ENCODE results near the gene PPP3CA. TPM values are rescaled to one million over a fixed set of nuclear protein-coding genes. Genes with fewer than 3 reads are reported as not detected.

Gene PPP3CA
- total and polyA plus RNA-seq, 2 of the 8 experiments (the other 6 are each of a cell fraction or from before 2014, with no cell fraction given): 7.9 to 35.0 TPM

DNA sequence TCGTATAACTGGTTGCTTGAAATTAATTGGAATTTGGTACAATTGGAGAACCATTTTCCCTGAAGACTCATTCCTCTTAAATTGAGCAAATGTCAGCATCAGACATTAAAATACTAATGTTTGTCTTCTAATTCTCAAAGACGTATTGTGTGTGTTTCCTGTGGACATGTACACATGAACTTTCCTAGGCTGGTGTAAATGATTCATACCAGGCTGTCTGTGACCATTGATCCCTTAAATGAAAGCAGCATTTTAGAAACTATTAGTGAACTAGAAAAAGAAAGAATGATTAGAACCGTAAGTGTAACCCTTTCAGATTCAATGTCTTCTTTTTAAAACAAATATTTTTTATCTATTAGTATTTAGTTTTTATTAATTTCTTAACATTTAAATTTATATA lies 332.9 kb downstream of the PPP3CA start (continued):
- TF ChIP-seq, protein P1, sequence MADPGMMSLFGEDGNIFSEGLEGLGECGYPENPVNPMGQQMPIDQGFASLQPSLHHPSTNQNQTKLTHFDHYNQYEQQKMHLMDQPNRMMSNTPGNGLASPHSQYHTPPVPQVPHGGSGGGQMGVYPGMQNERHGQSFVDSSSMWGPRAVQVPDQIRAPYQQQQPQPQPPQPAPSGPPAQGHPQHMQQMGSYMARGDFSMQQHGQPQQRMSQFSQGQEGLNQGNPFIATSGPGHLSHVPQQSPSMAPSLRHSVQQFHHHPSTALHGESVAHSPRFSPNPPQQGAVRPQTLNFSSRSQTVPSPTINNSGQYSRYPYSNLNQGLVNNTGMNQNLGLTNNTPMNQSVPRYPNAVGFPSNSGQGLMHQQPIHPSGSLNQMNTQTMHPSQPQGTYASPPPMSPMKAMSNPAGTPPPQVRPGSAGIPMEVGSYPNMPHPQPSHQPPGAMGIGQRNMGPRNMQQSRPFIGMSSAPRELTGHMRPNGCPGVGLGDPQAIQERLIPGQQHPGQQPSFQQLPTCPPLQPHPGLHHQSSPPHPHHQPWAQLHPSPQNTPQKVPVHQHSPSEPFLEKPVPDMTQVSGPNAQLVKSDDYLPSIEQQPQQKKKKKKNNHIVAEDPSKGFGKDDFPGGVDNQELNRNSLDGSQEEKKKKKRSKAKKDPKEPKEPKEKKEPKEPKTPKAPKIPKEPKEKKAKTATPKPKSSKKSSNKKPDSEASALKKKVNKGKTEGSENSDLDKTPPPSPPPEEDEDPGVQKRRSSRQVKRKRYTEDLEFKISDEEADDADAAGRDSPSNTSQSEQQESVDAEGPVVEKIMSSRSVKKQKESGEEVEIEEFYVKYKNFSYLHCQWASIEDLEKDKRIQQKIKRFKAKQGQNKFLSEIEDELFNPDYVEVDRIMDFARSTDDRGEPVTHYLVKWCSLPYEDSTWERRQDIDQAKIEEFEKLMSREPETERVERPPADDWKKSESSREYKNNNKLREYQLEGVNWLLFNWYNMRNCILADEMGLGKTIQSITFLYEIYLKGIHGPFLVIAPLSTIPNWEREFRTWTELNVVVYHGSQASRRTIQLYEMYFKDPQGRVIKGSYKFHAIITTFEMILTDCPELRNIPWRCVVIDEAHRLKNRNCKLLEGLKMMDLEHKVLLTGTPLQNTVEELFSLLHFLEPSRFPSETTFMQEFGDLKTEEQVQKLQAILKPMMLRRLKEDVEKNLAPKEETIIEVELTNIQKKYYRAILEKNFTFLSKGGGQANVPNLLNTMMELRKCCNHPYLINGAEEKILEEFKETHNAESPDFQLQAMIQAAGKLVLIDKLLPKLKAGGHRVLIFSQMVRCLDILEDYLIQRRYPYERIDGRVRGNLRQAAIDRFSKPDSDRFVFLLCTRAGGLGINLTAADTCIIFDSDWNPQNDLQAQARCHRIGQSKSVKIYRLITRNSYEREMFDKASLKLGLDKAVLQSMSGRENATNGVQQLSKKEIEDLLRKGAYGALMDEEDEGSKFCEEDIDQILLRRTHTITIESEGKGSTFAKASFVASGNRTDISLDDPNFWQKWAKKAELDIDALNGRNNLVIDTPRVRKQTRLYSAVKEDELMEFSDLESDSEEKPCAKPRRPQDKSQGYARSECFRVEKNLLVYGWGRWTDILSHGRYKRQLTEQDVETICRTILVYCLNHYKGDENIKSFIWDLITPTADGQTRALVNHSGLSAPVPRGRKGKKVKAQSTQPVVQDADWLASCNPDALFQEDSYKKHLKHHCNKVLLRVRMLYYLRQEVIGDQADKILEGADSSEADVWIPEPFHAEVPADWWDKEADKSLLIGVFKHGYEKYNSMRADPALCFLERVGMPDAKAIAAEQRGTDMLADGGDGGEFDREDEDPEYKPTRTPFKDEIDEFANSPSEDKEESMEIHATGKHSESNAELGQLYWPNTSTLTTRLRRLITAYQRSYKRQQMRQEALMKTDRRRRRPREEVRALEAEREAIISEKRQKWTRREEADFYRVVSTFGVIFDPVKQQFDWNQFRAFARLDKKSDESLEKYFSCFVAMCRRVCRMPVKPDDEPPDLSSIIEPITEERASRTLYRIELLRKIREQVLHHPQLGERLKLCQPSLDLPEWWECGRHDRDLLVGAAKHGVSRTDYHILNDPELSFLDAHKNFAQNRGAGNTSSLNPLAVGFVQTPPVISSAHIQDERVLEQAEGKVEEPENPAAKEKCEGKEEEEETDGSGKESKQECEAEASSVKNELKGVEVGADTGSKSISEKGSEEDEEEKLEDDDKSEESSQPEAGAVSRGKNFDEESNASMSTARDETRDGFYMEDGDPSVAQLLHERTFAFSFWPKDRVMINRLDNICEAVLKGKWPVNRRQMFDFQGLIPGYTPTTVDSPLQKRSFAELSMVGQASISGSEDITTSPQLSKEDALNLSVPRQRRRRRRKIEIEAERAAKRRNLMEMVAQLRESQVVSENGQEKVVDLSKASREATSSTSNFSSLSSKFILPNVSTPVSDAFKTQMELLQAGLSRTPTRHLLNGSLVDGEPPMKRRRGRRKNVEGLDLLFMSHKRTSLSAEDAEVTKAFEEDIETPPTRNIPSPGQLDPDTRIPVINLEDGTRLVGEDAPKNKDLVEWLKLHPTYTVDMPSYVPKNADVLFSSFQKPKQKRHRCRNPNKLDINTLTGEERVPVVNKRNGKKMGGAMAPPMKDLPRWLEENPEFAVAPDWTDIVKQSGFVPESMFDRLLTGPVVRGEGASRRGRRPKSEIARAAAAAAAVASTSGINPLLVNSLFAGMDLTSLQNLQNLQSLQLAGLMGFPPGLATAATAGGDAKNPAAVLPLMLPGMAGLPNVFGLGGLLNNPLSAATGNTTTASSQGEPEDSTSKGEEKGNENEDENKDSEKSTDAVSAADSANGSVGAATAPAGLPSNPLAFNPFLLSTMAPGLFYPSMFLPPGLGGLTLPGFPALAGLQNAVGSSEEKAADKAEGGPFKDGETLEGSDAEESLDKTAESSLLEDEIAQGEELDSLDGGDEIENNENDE (IDR thresholded peaks at IDR 0.05; ENCODE audit: insufficient replicate concordance, low read length): no peak
- TF ChIP-seq KDM1A (IDR thresholded peaks at IDR 0.05; ENCODE audit: borderline replicate concordance, low read length) (no peak), RNF2 (IDR thresholded peaks at IDR 0.05; ENCODE audit: borderline replicate concordance, low read depth, low read length, missing control alignments, poor library complexity, severe bottlenecking) (no peak), ASH2L (IDR thresholded peaks at IDR 0.05; ENCODE audit: low read length) (no peak), NANOG (IDR thresholded peaks at IDR 0.05; ENCODE audit: insufficient read depth, low read depth, low read length, poor library complexity, severe bottlenecking) (no peak), MAFK (IDR thresholded peaks at IDR 0.05; ENCODE audit: low read depth, low read length) (no peak), KDM5A (IDR thresholded peaks at IDR 0.05; ENCODE audit: low read length) (no peak), KDM4A (IDR thresholded peaks at IDR 0.05; ENCODE audit: low read depth, low read length, severe bottlenecking) (no peak), ZNF274 (IDR thresholded peaks at IDR 0.05; ENCODE audit: borderline replicate concordance, extremely low read depth, low read length) (no peak), YY1 (IDR thresholded peaks at IDR 0.05; ENCODE audit: low read depth, low read length) (no peak)

All from H1 (cell line).